Activated CD4-positive, alpha-beta T cell treated with anti-CD3 and anti-CD28 coated beads for 36 hours (primary cell): Measurements from ENCODE around the gene ARF3. TPM values are rescaled to one million over a fixed set of nuclear protein-coding genes. Genes with fewer than 3 reads are reported as not detected.

Experiments used
- ATAC-seq: fragments of 200-7000 bp; cut with Tn5 transposase; one replicate; pipeline ENCODE4 v1.10.0; 2021; ENCODE audit warnings: mild to moderate bottlenecking, moderate library complexity
- CTCF ChIA-PET: fragments of 350-600 bp; sonication (Branson Sonifier 250); formaldehyde crosslinking; loops from one replicate; lab custom pipeline; 2021; ENCODE audit warnings: antibody characterized with exemption; lab: Charles Lee
- POLR2A ChIA-PET: fragments of 350-600 bp; sonication (Branson Sonifier 250); formaldehyde crosslinking; loops from one replicate; lab custom pipeline; 2021; ENCODE audit warnings: antibody characterized with exemption, inconsistent platforms; lab: Charles Lee
- DNase-seq: peaks from one replicate; pipeline ENCODE4 v3.0.0-alpha.2; 2020
- H3K27ac Mint-ChIP-seq: one replicate; pipeline ENCODE4 v1.8.0; 2021; ENCODE audit warnings: mixed read lengths
- H3K27me3 Mint-ChIP-seq: one replicate; pipeline ENCODE4 v1.8.0; 2021; ENCODE audit warnings: mixed read lengths
- H3K36me3 Mint-ChIP-seq: one replicate; pipeline ENCODE4 v1.8.0; 2021; ENCODE audit warnings: low read depth, mixed read lengths
- H3K4me1 Mint-ChIP-seq: one replicate; pipeline ENCODE4 v1.8.0; 2021; ENCODE audit warnings: mixed read lengths
- H3K4me3 Mint-ChIP-seq: one replicate; pipeline ENCODE4 v1.8.0; 2021; ENCODE audit warnings: mild to moderate bottlenecking, moderate library complexity, mixed read lengths
- H3K9me3 Mint-ChIP-seq: one replicate; pipeline ENCODE4 v1.8.0; 2021; ENCODE audit warnings: low read depth, mixed read lengths
- intact Hi-C, 2 experiments: fragments of 100-400 bp; cut with DNase I in 1 of 2; cut with micrococcal nuclease in 1 of 2; formaldehyde crosslinking; loops; one replicate each; pipeline versions ENCODE4 v1.14.2 to v1.15.1; 2022 to 2024; cut with DNase I, micrococcal nuclease
- total RNA-seq, 2 experiments: library from RNA; stranded (reverse); gene quantifications; one replicate each; pipeline ENCODE4 v1.2.3, GENCODE V29; 2021

The ARF3 gene
- total RNA-seq, 2 experiments from 2014 or later: 84.7 to 96.1 TPM

GRCh38 chr12:48903363-48903981 is 53.8 kb downstream of the ARF3 start:
- ChIA-PET POLR2A (interaction anchor here (1.0 kb wide), 2 partner anchors 19 to 21 kb away, joined by 4 read pairs; partner anchors contain the start of gene FKBP11), CTCF (interaction anchor here (0.7 to 7.3 kb wide), 28 partner anchors 10 to 233 kb away, joined by 3 to 70 read pairs (median 5); partner anchors contain the start of genes DDN, DDX23, FKBP11 and RHEBL1)
- Mint-ChIP-seq H3K9me3 (no peaks in the 10 kb centered on the region), H3K27ac (no peak overlapping the region), H3K4me3 (peak overlapping the region; percentile 59), H3K36me3 (no peaks in the 10 kb centered on the region), H3K4me1 (peaks cover 5% of the 10 kb centered on the region), H3K27me3 (peaks cover 3% of the 10 kb centered on the region)
- ATAC-seq (no peak), DNase-seq (no peak)
- intact Hi-C loops: loop anchor here (5.0 kb wide), 2 partner anchors 74 to 151 kb away; partner anchors contain the start of gene WNT1 (in 2 of the 2)

GRCh38 chr12:48901278-48901677 is 56.0 kb downstream of the ARF3 start:
- Mint-ChIP-seq H3K36me3 (no peaks in the 10 kb centered on the region), H3K4me3 (no peak overlapping the region), H3K9me3 (no peaks in the 10 kb centered on the region), H3K4me1 (peaks cover 5% of the 10 kb centered on the region), H3K27ac (no peak overlapping the region), H3K27me3 (peaks cover 2% of the 10 kb centered on the region)
- CTCF ChIA-PET: interaction anchor here (0.7 to 7.3 kb wide), 12 partner anchors 11 to 87 kb away, joined by 3 to 70 read pairs (median 4); partner anchors contain the start of genes DDX23 and FKBP11
- DNase-seq: peak; percentile 15
- POLR2A ChIA-PET: interaction anchor here (0.6 to 1.4 kb wide), 3 partner anchors 48 to 149 kb away, joined by 3 to 5 read pairs (median 3); partner anchors contain the start of gene ARF3
- intact Hi-C loops: loop anchor here (5.0 kb wide), 2 partner anchors 76 to 149 kb away; partner anchors contain the start of gene WNT1 (in 2 of the 2)
- ATAC-seq: peak; percentile 79

GRCh38 chr12:48899651-48900050 is 57.6 kb downstream of the ARF3 start:
- intact Hi-C loops: loop anchor here (5.0 kb wide), 2 partner anchors 78 to 147 kb away; partner anchors contain the start of gene WNT1 (in 2 of the 2)
- DNase-seq: no peak
- no peak for ATAC-seq
- ChIA-PET POLR2A (no interaction called here), CTCF (interaction anchor here (0.6 to 7.3 kb wide), 6 partner anchors 9 to 246 kb away, joined by 3 to 70 read pairs (median 16); partner anchors contain the start of genes DDX23 and FKBP11)
- Mint-ChIP-seq H3K9me3 (no peaks in the 10 kb centered on the region), H3K27ac (no peak overlapping the region), H3K27me3 (peaks cover 2% of the 10 kb centered on the region), H3K4me3 (no peak overlapping the region), H3K4me1 (peaks cover 3% of the 10 kb centered on the region), H3K36me3 (no peaks in the 10 kb centered on the region)

- Mint-ChIP-seq H3K27me3 (peaks cover 14% of the 10 kb centered on the region), H3K4me3 (no peak overlapping the region), H3K36me3 (no peaks in the 10 kb centered on the region), H3K9me3 (no peaks in the 10 kb centered on the region), H3K27ac (no peak overlapping the region), H3K4me1 (peaks cover 4% of the 10 kb centered on the region)
- intact Hi-C loops: no loop called here
- ATAC-seq (no peak), DNase-seq (no peak)
- POLR2A ChIA-PET: no interaction called here
- CTCF ChIA-PET: no interaction called here
These were observed 63.0 kb downstream of the ARF3 start for GRCh38 chr12:48894271-48894670.

- Mint-ChIP-seq H3K9me3 (no peaks in the 10 kb centered on the region), H3K4me3 (peak overlapping the region; percentile 4), H3K27me3 (peaks cover 14% of the 10 kb centered on the region), H3K27ac (no peak overlapping the region), H3K36me3 (no peaks in the 10 kb centered on the region), H3K4me1 (peaks cover 4% of the 10 kb centered on the region)
- ATAC-seq (peak; percentile 99), DNase-seq (peak; percentile 89)
- POLR2A ChIA-PET: no interaction called here
- CTCF ChIA-PET: interaction anchor here (0.6 to 5.5 kb wide), 35 partner anchors 10 to 1029 kb away, joined by 3 to 152 read pairs (median 4); partner anchors contain the start of genes ARF3, DDX23, RND1 and WNT1
- intact Hi-C loops: loop anchor here (1.0 kb wide), 3 partner anchors 25 to 73 kb away; partner anchors contain the start of gene CACNB3 (in 1 of the 2)
These were observed 66.4 kb downstream of the ARF3 start for GRCh38 chr12:48890657-48891418.

- intact Hi-C loops: loop anchor here (1.0 kb wide), 3 partner anchors 23 to 71 kb away; partner anchors contain the start of gene CACNB3 (in 1 of the 2)
- peaks cover 14% of the 10 kb centered on the region for H3K27me3 Mint-ChIP-seq
- peaks cover 4% of the 10 kb centered on the region for H3K4me1 Mint-ChIP-seq
- H3K27ac Mint-ChIP-seq: no peak overlapping the region
- no peak for DNase-seq
- POLR2A ChIA-PET: no interaction called here
- ATAC-seq: no peak
- no peaks in the 10 kb centered on the region for H3K9me3 Mint-ChIP-seq
- no peak overlapping the region for H3K4me3 Mint-ChIP-seq
- no peaks in the 10 kb centered on the region for H3K36me3 Mint-ChIP-seq
- CTCF ChIA-PET: interaction anchor here (0.6 to 5.5 kb wide), 25 partner anchors 9 to 376 kb away, joined by 3 to 152 read pairs (median 5); partner anchors contain the start of genes ARF3 and DDX23
These were observed 67.6 kb downstream of the ARF3 start for GRCh38 chr12:48889679-48890078.

Other genes starting within 250 kb of the ARF3 start
- 10 to 100 TPM; 82.2 to 85.1 TPM for gene CCNT1, start 240.8 kb downstream of the ARF3 start, total RNA-seq
- gene ADCY6, start 168.4 kb downstream of the ARF3 start, total RNA-seq: under 1 TPM; 0.05 to 0.09 TPM
- gene CACNB3, start 139.0 kb downstream of the ARF3 start, total RNA-seq: 10 to 100 TPM; 11.5 to 16.1 TPM
- 100 to 1,000 TPM; 115 to 120 TPM for gene DDX23, start 105.3 kb downstream of the ARF3 start, total RNA-seq
- gene RND1, start 91.6 kb downstream of the ARF3 start, total RNA-seq: 1 to 10 TPM; 2.2 to 3.3 TPM
- 10 to 100 TPM; 56.8 to 63.8 TPM for gene FKBP11, start 32.0 kb downstream of the ARF3 start, total RNA-seq
- gene WNT10B, start 14.2 kb upstream of the ARF3 start, total RNA-seq: under 1 TPM; 0.16 to 0.18 TPM
- gene WNT1, start 20.8 kb upstream of the ARF3 start, total RNA-seq: not detected
- gene DDN, start 41.9 kb upstream of the ARF3 start, total RNA-seq: under 1 TPM; 0.48 to 0.61 TPM
- gene PRKAG1, start 61.3 kb upstream of the ARF3 start, total RNA-seq: 10 to 100 TPM; 54.5 to 62.6 TPM
- gene KMT2D, start 103.3 kb upstream of the ARF3 start, total RNA-seq: 10 to 100 TPM; 48.3 to 58.2 TPM
- gene RHEBL1, start 112.5 kb upstream of the ARF3 start, total RNA-seq: 10 to 100 TPM in 1 of 2 experiments, 1 to 10 TPM in 1; 6.7 to 13.3 TPM
- gene DHH, start 137.3 kb upstream of the ARF3 start, total RNA-seq: not detected
- 10 to 100 TPM; 45.0 to 48.0 TPM for gene LMBR1L, start 153.4 kb upstream of the ARF3 start, total RNA-seq
- gene TUBA1B, start 173.9 kb upstream of the ARF3 start, total RNA-seq: 1,000 to 10,000 TPM; 2,393 to 2,425 TPM
- 10 to 100 TPM; 75.7 to 98.5 TPM for gene TUBA1A, start 231.6 kb upstream of the ARF3 start, total RNA-seq